Upper lobe of right lung (tissue), 1 donor: Measurements from ENCODE around the gene RPLP2. TPM values are rescaled to one million over a fixed set of nuclear protein-coding genes. Genes with fewer than 3 reads are reported as not detected.

Experiments used
- ATAC-seq: fragments of 200-7000 bp; cut with Tn5 transposase; one replicate; pipeline ENCODE4 v1.9.1; 2020; ENCODE audit warnings: mild to moderate bottlenecking, moderate library complexity
- DNase-seq: peaks from one replicate; pipeline ENCODE4 v3.0.0-alpha.2; 2020
- H3K27ac ChIP-seq: fragments of 200-600 bp; one replicate; pipeline ENCODE4 v1.8.0; 2022
- H3K27me3 ChIP-seq: fragments of 200-600 bp; one replicate; pipeline ENCODE4 v1.8.0; 2022; ENCODE audit warnings: mild to moderate bottlenecking
- H3K36me3 ChIP-seq: fragments of 200-600 bp; one replicate; pipeline ENCODE4 v1.8.0; 2022
- H3K4me1 ChIP-seq: fragments of 200-600 bp; one replicate; pipeline ENCODE4 v1.8.0; 2022
- H3K4me3 ChIP-seq: fragments of 200-600 bp; one replicate; pipeline ENCODE4 v1.8.0; 2022; ENCODE audit warnings: mild to moderate bottlenecking
- H3K9me3 ChIP-seq: fragments of 200-600 bp; one replicate; pipeline ENCODE4 v1.8.0; 2022
- intact Hi-C: fragments of 100-400 bp; cut with DNase I; formaldehyde crosslinking; loops from one replicate; pipeline ENCODE4 v1.11.0; 2022
- total RNA-seq: library from RNA; stranded (reverse); fragmentation: NEBNext Ultra II Directional; extraction: Animal tissue kit (Norgen Biotek cat#: 25700); gene quantifications from one replicate; pipeline ENCODE4 v1.2.1, GENCODE V29; 2021
- TF ChIP-seq, protein P1 (sequence below): fragments of 200-600 bp; IDR thresholded peaks from one replicate; pipeline ENCODE4 v1.8.0; 2022; ENCODE audit warnings: antibody characterized with exemption
- donor health status: DM: no; HTN: yes; CAD: no; lungs with severe emphysema.

The RPLP2 gene
- total RNA-seq, 1 donor from 2014 or later: 1,548 TPM

GRCh38 chr11:823441-824291 is 13.9 kb downstream of the RPLP2 start:
- TF ChIP-seq, protein P1, sequence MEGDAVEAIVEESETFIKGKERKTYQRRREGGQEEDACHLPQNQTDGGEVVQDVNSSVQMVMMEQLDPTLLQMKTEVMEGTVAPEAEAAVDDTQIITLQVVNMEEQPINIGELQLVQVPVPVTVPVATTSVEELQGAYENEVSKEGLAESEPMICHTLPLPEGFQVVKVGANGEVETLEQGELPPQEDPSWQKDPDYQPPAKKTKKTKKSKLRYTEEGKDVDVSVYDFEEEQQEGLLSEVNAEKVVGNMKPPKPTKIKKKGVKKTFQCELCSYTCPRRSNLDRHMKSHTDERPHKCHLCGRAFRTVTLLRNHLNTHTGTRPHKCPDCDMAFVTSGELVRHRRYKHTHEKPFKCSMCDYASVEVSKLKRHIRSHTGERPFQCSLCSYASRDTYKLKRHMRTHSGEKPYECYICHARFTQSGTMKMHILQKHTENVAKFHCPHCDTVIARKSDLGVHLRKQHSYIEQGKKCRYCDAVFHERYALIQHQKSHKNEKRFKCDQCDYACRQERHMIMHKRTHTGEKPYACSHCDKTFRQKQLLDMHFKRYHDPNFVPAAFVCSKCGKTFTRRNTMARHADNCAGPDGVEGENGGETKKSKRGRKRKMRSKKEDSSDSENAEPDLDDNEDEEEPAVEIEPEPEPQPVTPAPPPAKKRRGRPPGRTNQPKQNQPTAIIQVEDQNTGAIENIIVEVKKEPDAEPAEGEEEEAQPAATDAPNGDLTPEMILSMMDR: no peak
- Histone ChIP-seq H3K4me3 (no peak overlapping the region), H3K27ac (no peak overlapping the region), H3K36me3 (peaks cover 34% of the 10 kb centered on the region), H3K4me1 (peaks cover 52% of the 10 kb centered on the region), H3K9me3 (no peaks in the 10 kb centered on the region), H3K27me3 (no peaks in the 10 kb centered on the region)
- ATAC-seq (no peak), DNase-seq (no peak)
- intact Hi-C loops: no loop called here

- DNase-seq: no peak
- H3K4me1 ChIP-seq: peaks cover 60% of the 10 kb centered on the region
- ATAC-seq: no peak
- H3K27me3 ChIP-seq: no peaks in the 10 kb centered on the region
- TF ChIP-seq, protein P1: no peak
- H3K4me3 ChIP-seq: no peak overlapping the region
- H3K9me3 ChIP-seq: no peaks in the 10 kb centered on the region
- no peak overlapping the region for H3K27ac ChIP-seq
- intact Hi-C loops: no loop called here
- peaks cover 34% of the 10 kb centered on the region for H3K36me3 ChIP-seq
Observed at GRCh38 chr11:824292-824880, 14.6 kb downstream of the RPLP2 start.

DNA sequence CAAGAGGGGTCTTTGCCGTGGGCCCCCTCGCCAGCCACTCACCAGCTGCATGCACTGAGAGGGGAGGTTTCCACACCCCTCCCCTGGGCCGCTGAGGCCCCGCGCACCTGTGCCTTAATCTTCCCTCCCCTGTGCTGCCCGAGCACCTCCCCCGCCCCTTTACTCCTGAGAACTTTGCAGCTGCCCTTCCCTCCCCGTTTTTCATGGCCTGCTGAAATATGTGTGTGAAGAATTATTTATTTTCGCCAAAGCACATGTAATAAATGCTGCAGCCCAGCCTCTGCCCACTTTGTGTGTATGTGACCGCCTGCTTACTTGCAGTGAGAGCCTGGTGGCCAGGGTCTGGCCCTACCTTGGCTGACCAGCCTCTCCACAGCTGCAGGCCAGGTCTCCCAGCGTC is 15.2 kb downstream of the RPLP2 start:
- H3K9me3 ChIP-seq: no peaks in the 10 kb centered on the region
- DNase-seq: no peak
- H3K36me3 ChIP-seq: peaks cover 34% of the 10 kb centered on the region
- no peaks in the 10 kb centered on the region for H3K27me3 ChIP-seq
- ATAC-seq: no peak
- TF ChIP-seq, protein P1: no peak
- H3K4me1 ChIP-seq: peaks cover 65% of the 10 kb centered on the region
- no peak overlapping the region for H3K4me3 ChIP-seq
- no peak overlapping the region for H3K27ac ChIP-seq
- intact Hi-C loops: no loop called here

DNA sequence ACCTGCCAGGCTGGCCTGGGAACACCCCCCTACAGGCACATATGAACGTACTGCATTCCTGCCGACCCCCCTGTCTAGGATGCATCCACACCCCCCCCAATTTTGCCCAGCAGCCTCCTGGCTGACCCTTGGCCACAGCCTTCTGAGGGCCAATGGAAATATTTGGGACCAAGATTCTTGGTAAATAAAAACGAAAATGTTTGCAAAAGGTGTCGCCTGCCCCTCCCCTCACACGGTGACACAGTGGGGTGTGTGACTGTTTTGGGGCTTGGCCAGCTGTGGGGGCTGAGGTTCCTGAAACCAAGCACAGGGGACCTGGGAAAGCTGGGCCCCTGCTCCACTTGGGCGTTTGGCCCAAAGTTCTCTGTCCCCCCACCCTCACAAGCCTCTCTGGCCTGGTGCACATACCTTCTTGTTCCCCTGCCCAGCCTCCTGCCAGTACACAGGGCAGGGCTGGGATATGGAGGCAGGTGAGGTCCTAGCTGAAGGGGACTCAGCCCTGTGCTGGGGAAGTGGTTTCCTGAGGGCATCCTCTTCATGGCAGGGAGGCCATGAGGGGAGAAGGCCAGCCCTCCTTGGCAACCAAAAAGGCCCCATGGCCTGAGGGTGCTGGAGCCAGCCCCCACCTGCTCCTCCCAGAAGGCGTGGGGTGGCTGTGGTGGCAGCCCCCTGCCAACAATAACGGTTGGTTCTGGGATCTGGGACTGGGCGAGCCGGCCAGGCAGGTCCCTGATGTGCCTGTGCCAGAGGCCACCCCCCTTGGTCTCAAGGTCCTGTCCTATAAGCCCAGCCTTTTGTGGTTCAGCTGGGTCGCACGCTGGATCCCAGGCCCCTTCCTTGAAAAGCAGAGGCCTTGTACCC is 15.8 kb downstream of the RPLP2 start:
- Histone ChIP-seq H3K27me3 (peaks cover 3% of the 10 kb centered on the region), H3K9me3 (no peaks in the 10 kb centered on the region), H3K27ac (peak overlapping the region; percentile 78), H3K4me1 (peaks cover 68% of the 10 kb centered on the region), H3K4me3 (no peak overlapping the region), H3K36me3 (peaks cover 34% of the 10 kb centered on the region)
- TF ChIP-seq, protein P1: no peak
- DNase-seq (no peak), ATAC-seq (no peak)
- intact Hi-C loops: no loop called here

DNA sequence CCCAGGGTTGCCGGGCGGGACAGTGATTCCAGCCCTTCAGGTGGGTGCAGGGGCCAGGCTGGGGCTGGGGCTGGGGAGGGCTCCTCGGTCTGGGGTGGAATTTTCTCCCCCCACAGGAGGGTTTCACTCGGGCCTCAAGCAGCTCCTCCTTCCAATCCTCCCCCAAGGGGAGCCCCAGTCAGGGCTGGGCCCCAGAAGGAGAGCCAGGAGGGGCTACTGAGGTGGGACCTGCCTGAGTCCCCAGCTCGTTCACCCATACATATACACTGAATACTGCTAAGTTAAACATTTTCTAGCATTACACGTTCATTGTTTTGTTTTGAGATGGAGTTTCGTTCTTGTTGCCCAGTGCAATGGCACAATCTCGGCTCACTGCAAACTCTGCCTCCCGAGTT is 16.5 kb downstream of the RPLP2 start:
- Histone ChIP-seq H3K27me3 (peaks cover 9% of the 10 kb centered on the region), H3K4me1 (peaks cover 68% of the 10 kb centered on the region), H3K27ac (peak overlapping the region; percentile 78), H3K9me3 (no peaks in the 10 kb centered on the region), H3K36me3 (peaks cover 34% of the 10 kb centered on the region), H3K4me3 (peak overlapping the region; percentile 54)
- ATAC-seq (no peak), DNase-seq (no peak)
- TF ChIP-seq, protein P1: no peak
- intact Hi-C loops: no loop called here
